Kidney epithelial cell (primary cell): Measurements from ENCODE around the gene PYGO2. TPM values are rescaled to one million over a fixed set of nuclear protein-coding genes. Genes with fewer than 3 reads are reported as not detected.

Source experiments
- DNase-seq: peaks from one replicate; pipeline ENCODE4 v3.0.0-alpha.2; 2010; ENCODE audit warnings: low read depth
- H3K27me3 ChIP-seq: 2 replicates; pipeline ENCODE4 v1.6.0; 2011; ENCODE audit warnings: low read length; ENCODE audit not compliant: control insufficient read depth, insufficient read depth
- H3K36me3 ChIP-seq: 2 replicates; pipeline ENCODE4 v1.5.1; 2011; ENCODE audit warnings: low read length; ENCODE audit not compliant: control insufficient read depth, insufficient read depth
- H3K4me3 ChIP-seq: 2 replicates; pipeline ENCODE4 v1.5.1; 2011; ENCODE audit warnings: low read depth, mild to moderate bottlenecking, control low read depth, low read length
- CTCF ChIP-seq: IDR thresholded peaks from 2 replicates; pipeline ENCODE4 v1.5.1; 2011; ENCODE audit warnings: mild to moderate bottlenecking, moderate library complexity, low read length, control low read depth, inconsistent platforms; ENCODE audit not compliant: insufficient read depth, poor library complexity, severe bottlenecking
- total RNA-seq: library from RNA; depleted of rRNA; stranded (reverse); fragments of >200 nt; gene quantifications from 2 replicates; pipeline ENCODE4 v1.2.3, GENCODE V29; 2015

Gene PYGO2
- total RNA-seq, 1 donor from 2014 or later = 21.2 TPM

GRCh38 chr1:154935749-154936554 lies 25.6 kb downstream of the PYGO2 start:
- Histone ChIP-seq H3K27me3 (no peaks in the 10 kb centered on the region), H3K4me3 (peak overlapping the region; percentile 63), H3K36me3 (no peaks in the 10 kb centered on the region)
- TF ChIP-seq CTCF = no peak
- DNase-seq = no peak

- no peaks in the 10 kb centered on the region for H3K36me3 ChIP-seq
- H3K4me3 ChIP-seq = no peak overlapping the region
- H3K27me3 ChIP-seq = no peaks in the 10 kb centered on the region
- no peak for TF ChIP-seq CTCF
- DNase-seq = no peak
Observed at GRCh38 chr1:154934358-154934948, 27.1 kb downstream of the PYGO2 start.

- no peak for DNase-seq
- Histone ChIP-seq H3K4me3 (no peak overlapping the region), H3K27me3 (no peaks in the 10 kb centered on the region), H3K36me3 (no peaks in the 10 kb centered on the region)
- no peak for TF ChIP-seq CTCF
Observed at GRCh38 chr1:154931940-154932487, 29.6 kb downstream of the PYGO2 start.

GRCh38 chr1:154926201-154926600 lies 35.4 kb downstream of the PYGO2 start:
- Histone ChIP-seq H3K36me3 (no peaks in the 10 kb centered on the region), H3K27me3 (no peaks in the 10 kb centered on the region), H3K4me3 (no peak overlapping the region)
- no peak for DNase-seq
- TF ChIP-seq CTCF = no peak

- Histone ChIP-seq H3K4me3 (no peak overlapping the region), H3K36me3 (no peaks in the 10 kb centered on the region), H3K27me3 (no peaks in the 10 kb centered on the region)
- TF ChIP-seq CTCF = no peak
- no peak for DNase-seq
Observed at GRCh38 chr1:154925335-154926170, 36.0 kb downstream of the PYGO2 start.
